ENCODE results near the gene LBR.

- TF ChIP-seq CTCF (IDR thresholded peaks at IDR 0.05; ENCODE audit: poor library complexity) (no peak), EZH2 (IDR thresholded peaks at IDR 0.05; ENCODE audit: borderline replicate concordance) (no peak)
Measured at GRCh38 chr1:225435487-225435886, 7.6 kb upstream of the LBR start.

Measured in hepatocyte (in vitro differentiated cells).